Ishikawa (cell line): Measurements from ENCODE around the gene CEP162.

Experiments used
- CEBPB ChIP-seq: IDR thresholded peaks from 2 replicates; pipeline ENCODE4 v1.6.1; 2012
- CREB1 ChIP-seq: IDR thresholded peaks from 2 replicates; pipeline ENCODE4 v1.6.1; 2012; ENCODE audit warnings: low read depth
- EP300 ChIP-seq: IDR thresholded peaks from 2 replicates; pipeline ENCODE4 v1.6.1; 2012; ENCODE audit warnings: borderline replicate concordance
- NFIC ChIP-seq: IDR thresholded peaks from 2 replicates; pipeline ENCODE4 v1.6.1; 2012
- RAD21 ChIP-seq: IDR thresholded peaks from 2 replicates; pipeline ENCODE4 v1.6.1; 2012; ENCODE audit warnings: low read depth
- TAF1 ChIP-seq: IDR thresholded peaks from 2 replicates; pipeline ENCODE4 v1.6.1; 2012; ENCODE audit warnings: low read depth, mild to moderate bottlenecking
- TCF12 ChIP-seq: IDR thresholded peaks from 2 replicates; pipeline ENCODE4 v1.6.1; 2012; ENCODE audit warnings: low read depth
- ZBTB7A ChIP-seq: IDR thresholded peaks from 2 replicates; pipeline ENCODE4 v1.6.1; 2012; ENCODE audit warnings: low read depth
- TF ChIP-seq, protein P1 (sequence below): IDR thresholded peaks from 2 replicates; pipeline ENCODE4 v1.6.1; 2012; ENCODE audit warnings: low read depth, mild to moderate bottlenecking
- TF ChIP-seq, protein P2 (sequence below): IDR thresholded peaks from 2 replicates; pipeline ENCODE4 v1.6.1; 2012
- TF ChIP-seq, protein P3 (sequence below): IDR thresholded peaks from 2 replicates; pipeline ENCODE4 v1.6.1; 2012

DNA sequence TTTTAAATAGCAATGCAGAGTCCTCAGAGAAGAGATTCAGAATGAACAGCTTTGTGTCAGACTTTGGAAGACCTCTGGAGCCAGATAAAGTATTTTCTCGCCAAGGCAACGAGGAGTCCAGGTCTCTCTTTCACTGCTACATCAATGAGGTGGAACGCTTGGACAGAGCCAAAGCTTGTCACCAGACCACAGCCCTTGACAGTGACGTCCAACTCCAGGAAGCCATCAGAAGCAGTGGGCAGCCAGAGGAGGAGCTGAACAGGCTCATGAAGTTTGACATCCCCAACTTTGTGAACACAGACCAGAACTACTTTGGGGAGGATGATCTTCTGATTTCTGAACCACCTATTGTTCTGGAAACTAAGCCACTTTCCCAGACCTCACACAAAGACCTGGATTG lies 138.4 kb downstream of the CEP162 start:
- TF ChIP-seq, protein P1, sequence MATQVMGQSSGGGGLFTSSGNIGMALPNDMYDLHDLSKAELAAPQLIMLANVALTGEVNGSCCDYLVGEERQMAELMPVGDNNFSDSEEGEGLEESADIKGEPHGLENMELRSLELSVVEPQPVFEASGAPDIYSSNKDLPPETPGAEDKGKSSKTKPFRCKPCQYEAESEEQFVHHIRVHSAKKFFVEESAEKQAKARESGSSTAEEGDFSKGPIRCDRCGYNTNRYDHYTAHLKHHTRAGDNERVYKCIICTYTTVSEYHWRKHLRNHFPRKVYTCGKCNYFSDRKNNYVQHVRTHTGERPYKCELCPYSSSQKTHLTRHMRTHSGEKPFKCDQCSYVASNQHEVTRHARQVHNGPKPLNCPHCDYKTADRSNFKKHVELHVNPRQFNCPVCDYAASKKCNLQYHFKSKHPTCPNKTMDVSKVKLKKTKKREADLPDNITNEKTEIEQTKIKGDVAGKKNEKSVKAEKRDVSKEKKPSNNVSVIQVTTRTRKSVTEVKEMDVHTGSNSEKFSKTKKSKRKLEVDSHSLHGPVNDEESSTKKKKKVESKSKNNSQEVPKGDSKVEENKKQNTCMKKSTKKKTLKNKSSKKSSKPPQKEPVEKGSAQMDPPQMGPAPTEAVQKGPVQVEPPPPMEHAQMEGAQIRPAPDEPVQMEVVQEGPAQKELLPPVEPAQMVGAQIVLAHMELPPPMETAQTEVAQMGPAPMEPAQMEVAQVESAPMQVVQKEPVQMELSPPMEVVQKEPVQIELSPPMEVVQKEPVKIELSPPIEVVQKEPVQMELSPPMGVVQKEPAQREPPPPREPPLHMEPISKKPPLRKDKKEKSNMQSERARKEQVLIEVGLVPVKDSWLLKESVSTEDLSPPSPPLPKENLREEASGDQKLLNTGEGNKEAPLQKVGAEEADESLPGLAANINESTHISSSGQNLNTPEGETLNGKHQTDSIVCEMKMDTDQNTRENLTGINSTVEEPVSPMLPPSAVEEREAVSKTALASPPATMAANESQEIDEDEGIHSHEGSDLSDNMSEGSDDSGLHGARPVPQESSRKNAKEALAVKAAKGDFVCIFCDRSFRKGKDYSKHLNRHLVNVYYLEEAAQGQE = no peak
- TF ChIP-seq CREB1 (no peak), EP300 (no peak), TAF1 (no peak), TCF12 (no peak), CEBPB (no peak), ZBTB7A (no peak), RAD21 (no peak), NFIC (no peak)
- TF ChIP-seq, protein P2, sequence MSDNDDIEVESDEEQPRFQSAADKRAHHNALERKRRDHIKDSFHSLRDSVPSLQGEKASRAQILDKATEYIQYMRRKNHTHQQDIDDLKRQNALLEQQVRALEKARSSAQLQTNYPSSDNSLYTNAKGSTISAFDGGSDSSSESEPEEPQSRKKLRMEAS = no peak
- TF ChIP-seq, protein P3, sequence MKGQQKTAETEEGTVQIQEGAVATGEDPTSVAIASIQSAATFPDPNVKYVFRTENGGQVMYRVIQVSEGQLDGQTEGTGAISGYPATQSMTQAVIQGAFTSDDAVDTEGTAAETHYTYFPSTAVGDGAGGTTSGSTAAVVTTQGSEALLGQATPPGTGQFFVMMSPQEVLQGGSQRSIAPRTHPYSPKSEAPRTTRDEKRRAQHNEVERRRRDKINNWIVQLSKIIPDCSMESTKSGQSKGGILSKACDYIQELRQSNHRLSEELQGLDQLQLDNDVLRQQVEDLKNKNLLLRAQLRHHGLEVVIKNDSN = no peak
